SK-N-SH treated with all-trans-retinoic acid at 6 μM for 48 hours (cell line): ENCODE data around the gene IGFBP7.

Experiments
- ATAC-seq: fragments of 200-7000 bp; cut with Tn5 transposase; 3 replicates; pipeline ENCODE4 v1.9.1; 2020; ENCODE audit warnings: mild to moderate bottlenecking, moderate library complexity
- ARNTL ChIP-seq: fragments of 450-650 bp; formaldehyde crosslinking; IDR thresholded peaks from 2 replicates; pipeline ENCODE4 v1.5.0; 2020; ENCODE audit warnings: low read depth, mild to moderate bottlenecking, moderate library complexity, borderline replicate concordance
- BACH2 ChIP-seq: fragments of 250-450 bp; sonication (Bioruptor Pico); IDR thresholded peaks from 2 replicates; pipeline ENCODE4 v1.9.0; 2021; ENCODE audit warnings: mild to moderate bottlenecking, borderline replicate concordance
- CREB5 ChIP-seq: fragments of 250-450 bp; sonication (Bioruptor Pico); IDR thresholded peaks from 2 replicates; pipeline ENCODE4 v1.5.1; 2020; ENCODE audit warnings: low read depth, mild to moderate bottlenecking, moderate library complexity
- CSDC2 ChIP-seq: fragments of 250-450 bp; sonication (Bioruptor Pico); IDR thresholded peaks from 2 replicates; pipeline ENCODE4 v1.5.0; 2020; ENCODE audit warnings: mild to moderate bottlenecking, moderate library complexity
- CSRNP3 ChIP-seq: fragments of 250-450 bp; sonication (Bioruptor Pico); IDR thresholded peaks from 2 replicates; pipeline ENCODE4 v1.5.1; 2021; ENCODE audit warnings: mild to moderate bottlenecking, moderate library complexity
- ESRRG ChIP-seq: fragments of 250-450 bp; sonication (Bioruptor Pico); IDR thresholded peaks from 2 replicates; pipeline ENCODE4 v1.6.1; 2021; ENCODE audit warnings: mild to moderate bottlenecking
- GLIS3 ChIP-seq: fragments of 250-450 bp; sonication (Bioruptor Pico); IDR thresholded peaks from 2 replicates; pipeline ENCODE4 v1.5.0; 2020; ENCODE audit warnings: mild to moderate bottlenecking, moderate library complexity
- ISL1 ChIP-seq: fragments of 250-450 bp; sonication (Bioruptor Pico); IDR thresholded peaks from 2 replicates; pipeline ENCODE4 v2.1.2; 2022; ENCODE audit warnings: mild to moderate bottlenecking, moderate library complexity
- OSR1 ChIP-seq: fragments of 250-450 bp; sonication (Bioruptor Pico); IDR thresholded peaks from 2 replicates; pipeline ENCODE4 v1.8.0; 2022; ENCODE audit warnings: moderate library complexity, mild to moderate bottlenecking, inconsistent platforms
- PATZ1 ChIP-seq: fragments of 250-450 bp; sonication (Bioruptor Pico); IDR thresholded peaks from 2 replicates; pipeline ENCODE4 v1.8.0; 2020; ENCODE audit warnings: mild to moderate bottlenecking, moderate library complexity, borderline replicate concordance
- PPARA ChIP-seq: fragments of 250-450 bp; sonication (Bioruptor Pico); IDR thresholded peaks from 2 replicates; pipeline ENCODE4 v1.5.0; 2020; ENCODE audit warnings: mild to moderate bottlenecking, borderline replicate concordance
- RARB ChIP-seq: fragments of 250-450 bp; sonication (Bioruptor Pico); IDR thresholded peaks from 2 replicates; pipeline ENCODE4 v1.8.0; 2021; ENCODE audit warnings: mild to moderate bottlenecking, moderate library complexity
- SNAI2 ChIP-seq: fragments of 250-450 bp; sonication (Bioruptor Pico); IDR thresholded peaks from 2 replicates; pipeline ENCODE4 v1.5.0; 2020; ENCODE audit warnings: mild to moderate bottlenecking, moderate library complexity
- TCF4 ChIP-seq: fragments of 250-450 bp; sonication (Bioruptor Pico); IDR thresholded peaks from 2 replicates; pipeline ENCODE4 v1.8.0; 2021; ENCODE audit warnings: mild to moderate bottlenecking, moderate library complexity, borderline replicate concordance
- TOX ChIP-seq: fragments of 250-450 bp; sonication (Bioruptor Pico); IDR thresholded peaks from 2 replicates; pipeline ENCODE4 v1.8.0; 2021; ENCODE audit warnings: mild to moderate bottlenecking, moderate library complexity, borderline replicate concordance
- TSHZ2 ChIP-seq: fragments of 250-450 bp; sonication (Bioruptor Pico); IDR thresholded peaks from 2 replicates; pipeline ENCODE4 v1.5.0; 2020; ENCODE audit warnings: mild to moderate bottlenecking, moderate library complexity
- ZFP3 ChIP-seq: fragments of 250-450 bp; sonication (Bioruptor Pico); IDR thresholded peaks from 2 replicates; pipeline ENCODE4 v1.5.0; 2020; ENCODE audit warnings: mild to moderate bottlenecking, moderate library complexity
- ZFP30 ChIP-seq: fragments of 450-650 bp; formaldehyde crosslinking; IDR thresholded peaks from 2 replicates; pipeline ENCODE4 v1.5.0; 2022; ENCODE audit warnings: mild to moderate bottlenecking, moderate library complexity
- ZNF565 ChIP-seq: fragments of 450-650 bp; formaldehyde crosslinking; conservative IDR thresholded peaks from 2 replicates; pipeline ENCODE4 v1.5.0; 2020; ENCODE audit warnings: low read depth, mild to moderate bottlenecking, moderate library complexity
- ZNF70 ChIP-seq: fragments of 450-650 bp; formaldehyde crosslinking; IDR thresholded peaks from 2 replicates; pipeline ENCODE4 v1.5.0; 2020; ENCODE audit warnings: mild to moderate bottlenecking, moderate library complexity
- ZNF8 ChIP-seq: fragments of 450-650 bp; formaldehyde crosslinking; IDR thresholded peaks from 2 replicates; pipeline ENCODE4 v1.5.0; 2020; ENCODE audit warnings: mild to moderate bottlenecking, moderate library complexity

IGFBP7 gene

GRCh38 chr4:57084360-57084759, 25.8 kb downstream of the IGFBP7 start:
- TF ChIP-seq RARB (CRISPR knock-in tag), result no peak
- no peak for TF ChIP-seq ISL1
- TF ChIP-seq ARNTL, result no peak
- TF ChIP-seq TSHZ2 (CRISPR knock-in tag), result no peak
- ATAC-seq, result no peak

- TF ChIP-seq ISL1, result no peak
- no peak for TF ChIP-seq TOX (CRISPR knock-in tag)
- TF ChIP-seq TSHZ2 (CRISPR knock-in tag), result no peak
- TF ChIP-seq ARNTL, result no peak
- TF ChIP-seq GLIS3, result no peak
- TF ChIP-seq RARB (CRISPR knock-in tag), result no peak
- no peak for TF ChIP-seq PATZ1 (CRISPR knock-in tag)
- no peak for TF ChIP-seq CSDC2 (CRISPR knock-in tag)
- no peak for TF ChIP-seq ZFP3 (CRISPR knock-in tag)
- TF ChIP-seq ZNF8, result no peak
- TF ChIP-seq TCF4 (CRISPR knock-in tag), result no peak
- no peak for TF ChIP-seq ZFP30 (CRISPR knock-in tag)
- no peak for TF ChIP-seq ZNF70 (CRISPR knock-in tag)
- no peak for TF ChIP-seq ZNF565 (CRISPR knock-in tag)
- no peak for TF ChIP-seq BACH2 (CRISPR knock-in tag)
- TF ChIP-seq ESRRG (CRISPR knock-in tag), result no peak
- no peak for TF ChIP-seq CREB5 (CRISPR knock-in tag)
- TF ChIP-seq OSR1 (CRISPR knock-in tag), result no peak
- no peak for TF ChIP-seq PPARA (CRISPR knock-in tag)
- ATAC-seq, result no peak
Measured at GRCh38 chr4:57083090-57083489, 27.1 kb downstream of the IGFBP7 start.

- TF ChIP-seq CSDC2 (CRISPR knock-in tag) (no peak), ARNTL (no peak), CSRNP3 (CRISPR knock-in tag) (no peak), ZNF565 (CRISPR knock-in tag) (no peak), ZFP30 (CRISPR knock-in tag) (no peak), ZFP3 (CRISPR knock-in tag) (no peak), BACH2 (CRISPR knock-in tag) (no peak), OSR1 (CRISPR knock-in tag) (no peak), ZNF8 (no peak), TOX (CRISPR knock-in tag) (no peak), ZNF70 (CRISPR knock-in tag) (no peak), RARB (CRISPR knock-in tag) (no peak), TCF4 (CRISPR knock-in tag) (no peak), CREB5 (CRISPR knock-in tag) (no peak), SNAI2 (CRISPR knock-in tag) (no peak), ISL1 (no peak), ESRRG (CRISPR knock-in tag) (no peak), GLIS3 (no peak)
- TF ChIP-seq, all 23 proteins: peak for 0
- no peak for ATAC-seq
Measured at GRCh38 chr4:57081651-57082621, 28.2 kb downstream of the IGFBP7 start.
